Fibroblast of villous mesenchyme (primary cell): ENCODE data around the gene TTC13. TPM values are rescaled to one million over a fixed set of nuclear protein-coding genes. Genes with fewer than 3 reads are reported as not detected.

Experiments
- DNase-seq: peaks from one replicate; pipeline ENCODE4 v3.0.0-alpha.2; 2010; ENCODE audit warnings: low read depth
- H3K4me3 ChIP-seq: 2 replicates; pipeline ENCODE4 v1.5.1; 2011; ENCODE audit warnings: low read depth, mild to moderate bottlenecking, low read length
- total RNA-seq: library from RNA; depleted of rRNA; stranded (reverse); fragments of >200 nt; gene quantifications from 2 replicates; pipeline ENCODE4 v1.2.3, GENCODE V29; 2012
- TF ChIP-seq, protein P1 (sequence below): IDR thresholded peaks from 2 replicates; pipeline ENCODE4 v1.5.1; 2012; ENCODE audit warnings: low read depth, mild to moderate bottlenecking, low read length; ENCODE audit not compliant: insufficient read depth

Gene TTC13
- total RNA-seq, 1 donor, result 18.6 TPM

GRCh38 chr1:231020816-231021215 lies 42.2 kb upstream of the TTC13 start:
- peak overlapping the region; percentile 50 for H3K4me3 ChIP-seq
- TF ChIP-seq, protein P1, sequence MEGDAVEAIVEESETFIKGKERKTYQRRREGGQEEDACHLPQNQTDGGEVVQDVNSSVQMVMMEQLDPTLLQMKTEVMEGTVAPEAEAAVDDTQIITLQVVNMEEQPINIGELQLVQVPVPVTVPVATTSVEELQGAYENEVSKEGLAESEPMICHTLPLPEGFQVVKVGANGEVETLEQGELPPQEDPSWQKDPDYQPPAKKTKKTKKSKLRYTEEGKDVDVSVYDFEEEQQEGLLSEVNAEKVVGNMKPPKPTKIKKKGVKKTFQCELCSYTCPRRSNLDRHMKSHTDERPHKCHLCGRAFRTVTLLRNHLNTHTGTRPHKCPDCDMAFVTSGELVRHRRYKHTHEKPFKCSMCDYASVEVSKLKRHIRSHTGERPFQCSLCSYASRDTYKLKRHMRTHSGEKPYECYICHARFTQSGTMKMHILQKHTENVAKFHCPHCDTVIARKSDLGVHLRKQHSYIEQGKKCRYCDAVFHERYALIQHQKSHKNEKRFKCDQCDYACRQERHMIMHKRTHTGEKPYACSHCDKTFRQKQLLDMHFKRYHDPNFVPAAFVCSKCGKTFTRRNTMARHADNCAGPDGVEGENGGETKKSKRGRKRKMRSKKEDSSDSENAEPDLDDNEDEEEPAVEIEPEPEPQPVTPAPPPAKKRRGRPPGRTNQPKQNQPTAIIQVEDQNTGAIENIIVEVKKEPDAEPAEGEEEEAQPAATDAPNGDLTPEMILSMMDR, result no peak
- DNase-seq, result peak; percentile 98

GRCh38 chr1:231020139-231020601 lies 41.5 kb upstream of the TTC13 start:
- DNase-seq, result peak; percentile 90
- TF ChIP-seq, protein P1, result peak; percentile 46
- H3K4me3 ChIP-seq, result peak overlapping the region; percentile 50

DNA sequence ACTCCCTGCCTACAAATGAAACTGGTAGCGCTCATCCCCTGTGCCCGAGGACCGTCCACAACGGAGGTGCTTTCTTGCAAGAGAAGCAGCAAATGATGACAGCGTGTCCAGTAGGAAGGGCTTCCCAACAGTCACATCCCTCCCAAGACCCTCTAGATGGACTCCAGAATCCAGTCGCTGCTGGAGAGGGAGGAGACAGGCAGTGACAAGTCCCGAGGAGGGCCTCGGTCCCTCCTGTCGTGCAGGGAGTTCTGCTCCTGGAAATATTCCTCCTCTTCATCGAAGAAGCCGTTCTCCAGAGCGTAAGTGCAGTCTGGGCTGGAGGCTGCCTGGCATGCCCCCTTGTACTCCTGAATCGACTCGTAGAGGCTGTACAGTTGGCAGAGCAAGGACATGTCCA lies 41.0 kb upstream of the TTC13 start:
- TF ChIP-seq, protein P1, result no peak

GRCh38 chr1:231016966-231017365 lies 38.3 kb upstream of the TTC13 start:
- TF ChIP-seq, protein P1, result no peak
- no peak overlapping the region for H3K4me3 ChIP-seq
- no peak for DNase-seq

More for the DNA sequence above, 41.0 kb upstream of the TTC13 start:
- DNase-seq, result no peak
- H3K4me3 ChIP-seq, result peak overlapping the region; percentile 50

GRCh38 chr1:231016234-231016633 lies 37.6 kb upstream of the TTC13 start:
- TF ChIP-seq, protein P1, result no peak
- no peak overlapping the region for H3K4me3 ChIP-seq
- peak; percentile 20 for DNase-seq

- TF ChIP-seq, protein P1, result no peak
- DNase-seq, result no peak
- no peak overlapping the region for H3K4me3 ChIP-seq
These were observed 34.8 kb upstream of the TTC13 start for GRCh38 chr1:231013391-231014015.

GRCh38 chr1:231011963-231012362 lies 33.3 kb upstream of the TTC13 start:
- TF ChIP-seq, protein P1, result no peak
- DNase-seq, result no peak
- H3K4me3 ChIP-seq, result no peak overlapping the region
